ENCODE measurements around the gene MUC13.

Gene MUC13

GRCh38 chr3:124878561-124879336, 55.8 kb downstream of the MUC13 start:
- Histone ChIP-seq H3K36me3 (ENCODE audit: control insufficient read depth in 2 of 2, insufficient read depth in 2 of 2, low read length in 2 of 2) (no peaks in the 10 kb centered on the region), H3K4me3 (ENCODE audit: low read length in 2 of 2) (peak overlapping the region in 1 of 2 donors; percentile 33), H3K27ac (ENCODE audit: low read depth in 2 of 2, low read length in 2 of 2) (peak overlapping the region in 1 of 2 donors; percentile 52), H3K27me3 (ENCODE audit: control insufficient read depth in 2 of 2, insufficient read depth in 2 of 2, low read length in 2 of 2) (no peaks in the 10 kb centered on the region), H3K9me3 (ENCODE audit: control insufficient read depth in 2 of 2, low read length in 2 of 2) (no peaks in the 10 kb centered on the region), H3K9ac (ENCODE audit: low read depth in 1 of 2, low read length in 2 of 2) (no peak overlapping the region), H3K4me1 (ENCODE audit: control insufficient read depth in 2 of 2, insufficient read depth in 2 of 2, low read length in 2 of 2) (peaks cover 5 to 12% of the 10 kb centered on the region in 2 donors)

- no peak overlapping the region for H3K4me3 ChIP-seq (ENCODE audit: low read length in 2 of 2)
- no peaks in the 10 kb centered on the region for H3K9me3 ChIP-seq (ENCODE audit: control insufficient read depth in 2 of 2, low read length in 2 of 2)
- peaks cover 5 to 12% of the 10 kb centered on the region in 2 donors for H3K4me1 ChIP-seq (ENCODE audit: control insufficient read depth in 2 of 2, insufficient read depth in 2 of 2, low read length in 2 of 2)
- H3K27ac ChIP-seq (ENCODE audit: low read depth in 2 of 2, low read length in 2 of 2), result no peak overlapping the region
- no peaks in the 10 kb centered on the region for H3K27me3 ChIP-seq (ENCODE audit: control insufficient read depth in 2 of 2, insufficient read depth in 2 of 2, low read length in 2 of 2)
- no peak overlapping the region for H3K9ac ChIP-seq (ENCODE audit: low read depth in 1 of 2, low read length in 2 of 2)
- H3K36me3 ChIP-seq (ENCODE audit: control insufficient read depth in 2 of 2, insufficient read depth in 2 of 2, low read length in 2 of 2), result peaks cover 0 to under 1% of the 10 kb centered on the region in 2 donors
These were observed 56.9 kb downstream of the MUC13 start for GRCh38 chr3:124877674-124878073.

- Histone ChIP-seq H3K4me3 (ENCODE audit: low read length in 2 of 2) (no peak overlapping the region), H3K27ac (ENCODE audit: low read depth in 2 of 2, low read length in 2 of 2) (peak overlapping the region in 1 of 2 donors; percentile 6), H3K36me3 (ENCODE audit: control insufficient read depth in 2 of 2, insufficient read depth in 2 of 2, low read length in 2 of 2) (peaks cover 0 to 10% of the 10 kb centered on the region in 2 donors), H3K27me3 (ENCODE audit: control insufficient read depth in 2 of 2, insufficient read depth in 2 of 2, low read length in 2 of 2) (no peaks in the 10 kb centered on the region), H3K9ac (ENCODE audit: low read depth in 1 of 2, low read length in 2 of 2) (no peak overlapping the region), H3K9me3 (ENCODE audit: control insufficient read depth in 2 of 2, low read length in 2 of 2) (no peaks in the 10 kb centered on the region), H3K4me1 (ENCODE audit: control insufficient read depth in 2 of 2, insufficient read depth in 2 of 2, low read length in 2 of 2) (peaks cover 5 to 12% of the 10 kb centered on the region in 2 donors)
These were observed 58.1 kb downstream of the MUC13 start for GRCh38 chr3:124876401-124876878.

GRCh38 chr3:124873226-124873625, 61.3 kb downstream of the MUC13 start:
- H3K27me3 ChIP-seq (ENCODE audit: control insufficient read depth in 2 of 2, insufficient read depth in 2 of 2, low read length in 2 of 2), result no peaks in the 10 kb centered on the region
- no peak overlapping the region for H3K9ac ChIP-seq (ENCODE audit: low read depth in 1 of 2, low read length in 2 of 2)
- peaks cover 2 to 10% of the 10 kb centered on the region in 2 donors for H3K36me3 ChIP-seq (ENCODE audit: control insufficient read depth in 2 of 2, insufficient read depth in 2 of 2, low read length in 2 of 2)
- no peak overlapping the region for H3K27ac ChIP-seq (ENCODE audit: low read depth in 2 of 2, low read length in 2 of 2)
- no peak overlapping the region for H3K4me3 ChIP-seq (ENCODE audit: low read length in 2 of 2)
- no peaks in the 10 kb centered on the region for H3K9me3 ChIP-seq (ENCODE audit: control insufficient read depth in 2 of 2, low read length in 2 of 2)
- H3K4me1 ChIP-seq (ENCODE audit: control insufficient read depth in 2 of 2, insufficient read depth in 2 of 2, low read length in 2 of 2), result peaks cover 0 to 3% of the 10 kb centered on the region in 2 donors

DNA sequence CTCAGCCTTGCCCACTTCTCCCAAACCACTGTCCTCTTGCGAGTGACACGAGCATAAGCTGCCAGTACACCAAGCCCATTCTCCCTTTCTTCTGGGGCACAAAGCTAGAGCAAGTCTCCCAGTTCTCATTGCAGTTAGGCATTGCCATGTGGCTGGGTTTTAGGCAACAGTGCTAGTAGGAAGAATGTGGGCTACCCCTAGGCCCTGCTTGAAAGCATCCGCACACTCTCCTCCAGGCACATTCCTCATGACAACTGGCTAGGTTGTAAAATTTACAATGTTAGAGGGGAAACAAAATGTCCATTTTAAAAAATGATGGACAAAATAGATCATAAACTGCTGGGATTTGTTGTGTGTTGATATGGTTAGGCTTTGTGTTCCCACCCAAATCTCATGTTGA, 67.0 kb downstream of the MUC13 start:
- H3K9me3 ChIP-seq (ENCODE audit: control insufficient read depth in 2 of 2, low read length in 2 of 2), result no peaks in the 10 kb centered on the region
- H3K9ac ChIP-seq (ENCODE audit: low read depth in 1 of 2, low read length in 2 of 2), result no peak overlapping the region
- H3K36me3 ChIP-seq (ENCODE audit: control insufficient read depth in 2 of 2, insufficient read depth in 2 of 2, low read length in 2 of 2), result peaks cover 2 to 10% of the 10 kb centered on the region in 2 donors
- H3K4me3 ChIP-seq (ENCODE audit: low read length in 2 of 2), result no peak overlapping the region
- peaks cover 0 to 3% of the 10 kb centered on the region in 2 donors for H3K27me3 ChIP-seq (ENCODE audit: control insufficient read depth in 2 of 2, insufficient read depth in 2 of 2, low read length in 2 of 2)
- H3K4me1 ChIP-seq (ENCODE audit: control insufficient read depth in 2 of 2, insufficient read depth in 2 of 2, low read length in 2 of 2), result no peaks in the 10 kb centered on the region
- H3K27ac ChIP-seq (ENCODE audit: low read depth in 2 of 2, low read length in 2 of 2), result no peak overlapping the region

GRCh38 chr3:124862006-124862405, 72.5 kb downstream of the MUC13 start:
- Histone ChIP-seq H3K4me3 (ENCODE audit: low read length in 2 of 2) (no peak overlapping the region), H3K9ac (ENCODE audit: low read depth in 1 of 2, low read length in 2 of 2) (no peak overlapping the region), H3K27ac (ENCODE audit: low read depth in 2 of 2, low read length in 2 of 2) (no peak overlapping the region), H3K9me3 (ENCODE audit: control insufficient read depth in 2 of 2, low read length in 2 of 2) (no peaks in the 10 kb centered on the region), H3K36me3 (ENCODE audit: control insufficient read depth in 2 of 2, insufficient read depth in 2 of 2, low read length in 2 of 2) (peaks cover 0 to 4% of the 10 kb centered on the region in 2 donors), H3K27me3 (ENCODE audit: control insufficient read depth in 2 of 2, insufficient read depth in 2 of 2, low read length in 2 of 2) (no peaks in the 10 kb centered on the region), H3K4me1 (ENCODE audit: control insufficient read depth in 2 of 2, insufficient read depth in 2 of 2, low read length in 2 of 2) (peaks cover 0 to 8% of the 10 kb centered on the region in 2 donors)

GRCh38 chr3:124861041-124861440, 73.5 kb downstream of the MUC13 start:
- no peaks in the 10 kb centered on the region for H3K9me3 ChIP-seq (ENCODE audit: control insufficient read depth in 2 of 2, low read length in 2 of 2)
- peaks cover 0 to 8% of the 10 kb centered on the region in 2 donors for H3K4me1 ChIP-seq (ENCODE audit: control insufficient read depth in 2 of 2, insufficient read depth in 2 of 2, low read length in 2 of 2)
- H3K4me3 ChIP-seq (ENCODE audit: low read length in 2 of 2), result no peak overlapping the region
- no peaks in the 10 kb centered on the region for H3K27me3 ChIP-seq (ENCODE audit: control insufficient read depth in 2 of 2, insufficient read depth in 2 of 2, low read length in 2 of 2)
- peak overlapping the region in 1 of 2 donors; percentile 6 for H3K27ac ChIP-seq (ENCODE audit: low read depth in 2 of 2, low read length in 2 of 2)
- peaks cover 0 to 4% of the 10 kb centered on the region in 2 donors for H3K36me3 ChIP-seq (ENCODE audit: control insufficient read depth in 2 of 2, insufficient read depth in 2 of 2, low read length in 2 of 2)
- no peak overlapping the region for H3K9ac ChIP-seq (ENCODE audit: low read depth in 1 of 2, low read length in 2 of 2)

DNA sequence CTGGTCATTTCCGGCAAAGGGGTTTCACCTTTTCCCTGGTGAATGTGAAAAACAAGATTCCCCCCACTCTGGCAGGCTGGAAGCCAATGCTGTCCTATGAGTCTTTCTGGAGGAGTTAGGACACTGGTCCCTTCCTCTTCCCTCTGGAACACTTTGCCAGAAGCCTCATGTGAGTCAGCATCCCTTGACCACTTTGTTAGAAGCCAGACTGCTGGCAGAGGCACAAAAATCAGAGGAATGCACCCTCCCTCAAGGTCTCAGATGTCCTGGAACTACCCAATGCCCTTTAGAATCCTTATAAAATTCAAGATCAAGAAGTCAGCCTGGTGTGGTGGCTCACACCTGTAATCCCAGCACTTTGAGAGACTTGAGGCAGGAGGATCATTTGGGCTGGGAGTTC, 74.0 kb downstream of the MUC13 start:
- H3K9ac ChIP-seq (ENCODE audit: low read depth in 1 of 2, low read length in 2 of 2), result no peak overlapping the region
- peaks cover 0 to 8% of the 10 kb centered on the region in 2 donors for H3K4me1 ChIP-seq (ENCODE audit: control insufficient read depth in 2 of 2, insufficient read depth in 2 of 2, low read length in 2 of 2)
- H3K9me3 ChIP-seq (ENCODE audit: control insufficient read depth in 2 of 2, low read length in 2 of 2), result no peaks in the 10 kb centered on the region
- H3K27me3 ChIP-seq (ENCODE audit: control insufficient read depth in 2 of 2, insufficient read depth in 2 of 2, low read length in 2 of 2), result no peaks in the 10 kb centered on the region
- H3K27ac ChIP-seq (ENCODE audit: low read depth in 2 of 2, low read length in 2 of 2), result peak overlapping the region in 1 of 2 donors; percentile 6
- no peak overlapping the region for H3K4me3 ChIP-seq (ENCODE audit: low read length in 2 of 2)
- peaks cover 0 to 4% of the 10 kb centered on the region in 2 donors for H3K36me3 ChIP-seq (ENCODE audit: control insufficient read depth in 2 of 2, insufficient read depth in 2 of 2, low read length in 2 of 2)

DNA sequence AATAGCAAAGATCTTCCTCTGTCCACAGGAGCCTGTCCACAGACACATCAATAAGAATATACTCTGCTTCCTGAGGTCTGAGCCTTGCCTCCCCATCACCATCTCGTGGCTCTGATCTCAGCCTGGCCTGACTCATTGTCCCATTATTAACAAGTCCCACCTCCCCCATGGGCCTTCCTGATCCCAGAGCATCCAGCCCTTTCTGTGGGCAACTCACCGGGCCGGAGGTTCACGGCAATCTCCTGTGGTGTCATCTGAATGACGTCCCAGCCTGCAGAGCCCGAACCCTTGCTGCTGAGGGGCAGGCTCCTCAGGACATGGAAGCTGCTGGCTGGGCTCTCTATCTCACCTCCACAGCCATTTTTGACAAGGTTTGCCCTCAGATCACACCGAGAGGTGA, 75.5 kb downstream of the MUC13 start:
- H3K27me3 ChIP-seq (ENCODE audit: control insufficient read depth in 2 of 2, insufficient read depth in 2 of 2, low read length in 2 of 2), result no peaks in the 10 kb centered on the region
- H3K9ac ChIP-seq (ENCODE audit: low read depth in 1 of 2, low read length in 2 of 2), result no peak overlapping the region
- peaks cover 0 to 8% of the 10 kb centered on the region in 2 donors for H3K4me1 ChIP-seq (ENCODE audit: control insufficient read depth in 2 of 2, insufficient read depth in 2 of 2, low read length in 2 of 2)
- no peaks in the 10 kb centered on the region for H3K9me3 ChIP-seq (ENCODE audit: control insufficient read depth in 2 of 2, low read length in 2 of 2)
- peaks cover 0 to 4% of the 10 kb centered on the region in 2 donors for H3K36me3 ChIP-seq (ENCODE audit: control insufficient read depth in 2 of 2, insufficient read depth in 2 of 2, low read length in 2 of 2)
- H3K27ac ChIP-seq (ENCODE audit: low read depth in 2 of 2, low read length in 2 of 2), result peak overlapping the region in 1 of 2 donors; percentile 28
- no peak overlapping the region for H3K4me3 ChIP-seq (ENCODE audit: low read length in 2 of 2)

- H3K9ac ChIP-seq (ENCODE audit: low read depth in 1 of 2, low read length in 2 of 2), result no peak overlapping the region
- H3K4me3 ChIP-seq (ENCODE audit: low read length in 2 of 2), result no peak overlapping the region
- H3K36me3 ChIP-seq (ENCODE audit: control insufficient read depth in 2 of 2, insufficient read depth in 2 of 2, low read length in 2 of 2), result peaks cover 0 to 4% of the 10 kb centered on the region in 2 donors
- no peaks in the 10 kb centered on the region for H3K9me3 ChIP-seq (ENCODE audit: control insufficient read depth in 2 of 2, low read length in 2 of 2)
- no peak overlapping the region for H3K27ac ChIP-seq (ENCODE audit: low read depth in 2 of 2, low read length in 2 of 2)
- H3K27me3 ChIP-seq (ENCODE audit: control insufficient read depth in 2 of 2, insufficient read depth in 2 of 2, low read length in 2 of 2), result no peaks in the 10 kb centered on the region
- H3K4me1 ChIP-seq (ENCODE audit: control insufficient read depth in 2 of 2, insufficient read depth in 2 of 2, low read length in 2 of 2), result peaks cover 0 to 8% of the 10 kb centered on the region in 2 donors
These were observed 76.3 kb downstream of the MUC13 start for GRCh38 chr3:124858275-124858674.
